A549 (cell line): ENCODE data around the gene SMG9. TPM values are rescaled to one million over a fixed set of nuclear protein-coding genes. Genes with fewer than 3 reads are reported as not detected.
A peak's percentile ranks its signal among the peaks of the same experiment; 100 is the strongest.

Experiments
- ATAC-seq, 2 experiments: fragments of 200-7000 bp in 1 of 2; fragments of >200 bp in 1 of 2; cut with Nextera tagmentation in 1 of 2; cut with Tn5 transposase in 1 of 2; 3 replicates each; pipeline versions ENCODE4 v1.8.0 to v1.9.1; 2018 to 2020; ENCODE audit warnings: mild to moderate bottlenecking in 1 of 2, moderate library complexity in 1 of 2
- CTCF ChIA-PET: fragments of 300-600 bp; sonication (Branson Sonifier 250); formaldehyde crosslinking; extraction: SDS; loops from one replicate; lab custom pipeline; 2021; ENCODE audit warnings: antibody characterized with exemption, inconsistent platforms; lab: Yijun Ruan, JAX
- POLR2A ChIA-PET: fragments of 350-600 bp; formaldehyde crosslinking; extraction: SDS; loops from one replicate; lab custom pipeline; 2021; ENCODE audit warnings: antibody characterized with exemption, inconsistent platforms; lab: Yijun Ruan, JAX
- DNase-seq, 2 experiments: peaks; one replicate each; pipeline versions ENCODE4 v3.0.0 to v3.0.0-alpha.2; 2011 to 2016; ENCODE audit warnings: low read depth in 1 of 2, low spot score in 1 of 2
- FAIRE-seq: peaks from 2 replicates; lab custom pipeline; 2011; peaks lifted over from hg19 to GRCh38; lab: Jason Lieb, UNC
- H3K27ac ChIP-seq, 2 experiments: fragments of >200 bp; sonication (Bioruptor Twin); formaldehyde crosslinking; 3 replicates each; pipeline ENCODE4 v1.5.1; 2016 to 2017
- H3K4me1 ChIP-seq: fragments of >200 bp; sonication (Bioruptor Twin); formaldehyde crosslinking; 3 replicates; pipeline ENCODE4 v1.6.1; 2016
- H3K4me2 ChIP-seq: fragments of >200 bp; sonication (Bioruptor Twin); formaldehyde crosslinking; 3 replicates; pipeline ENCODE4 v1.6.1; 2016
- H3K4me3 ChIP-seq: fragments of >200 bp; sonication (Bioruptor Twin); formaldehyde crosslinking; 3 replicates; pipeline ENCODE4 v1.5.1; 2016
- H3K9me3 ChIP-seq: fragments of >200 bp; sonication (Bioruptor Twin); formaldehyde crosslinking; 3 replicates; pipeline ENCODE4 v1.6.1; 2016
- CBX2 ChIP-seq: fragments of 200-600 bp; sonication (generic); IDR thresholded peaks from 2 replicates; pipeline ENCODE4 v1.6.1; 2016; ENCODE audit warnings: low read depth, mild to moderate bottlenecking, borderline replicate concordance
- CBX8 ChIP-seq: fragments of 200-600 bp; sonication (generic); IDR thresholded peaks from 2 replicates; pipeline ENCODE4 v1.6.1; 2016
- CHD2 ChIP-seq: fragments of 150-350 bp; IDR thresholded peaks from 2 replicates; pipeline ENCODE4 v1.6.1; 2014; ENCODE audit warnings: low read length; ENCODE audit not compliant: partially characterized antibody
- CHD4 ChIP-seq: fragments of 200-600 bp; sonication (generic); IDR thresholded peaks from 2 replicates; pipeline ENCODE4 v1.6.1; 2016; ENCODE audit warnings: antibody characterized with exemption, mild to moderate bottlenecking, borderline replicate concordance
- EP300 ChIP-seq, 2 experiments: fragments of >200 bp; sonication (Bioruptor Twin); formaldehyde crosslinking; IDR thresholded peaks; 2 replicates in 1 of 2; 3 replicates in 1 of 2; pipeline ENCODE4 v1.6.1; 2016 to 2017
- FOSL2 ChIP-seq, 2 experiments: fragments of 450-650 bp in 1 of 2; fragments of >200 bp in 1 of 2; sonication (Bioruptor Twin) in 1 of 2; formaldehyde crosslinking; IDR thresholded peaks; 2 replicates each; pipeline versions ENCODE4 v1.5.0 to v1.6.1; 2016 to 2020; ENCODE audit warnings: mild to moderate bottlenecking in 1 of 2, moderate library complexity in 1 of 2
- FOXS1 ChIP-seq: fragments of 250-450 bp; sonication (Bioruptor Pico); IDR thresholded peaks from 2 replicates; pipeline ENCODE4 v1.5.0; 2020; ENCODE audit warnings: mild to moderate bottlenecking, moderate library complexity
- HEYL ChIP-seq: fragments of 250-450 bp; sonication (Bioruptor Pico); IDR thresholded peaks from 2 replicates; pipeline ENCODE4 v1.8.0; 2021; ENCODE audit warnings: mild to moderate bottlenecking, moderate library complexity
- HOXA7 ChIP-seq: fragments of 250-450 bp; sonication (Bioruptor Pico); IDR thresholded peaks from 2 replicates; pipeline ENCODE4 v1.5.0; 2020; ENCODE audit warnings: mild to moderate bottlenecking, moderate library complexity
- NPAS2 ChIP-seq: fragments of 250-450 bp; sonication (Bioruptor Pico); IDR thresholded peaks from 2 replicates; pipeline ENCODE4 v1.8.0; 2022; ENCODE audit warnings: mild to moderate bottlenecking, moderate library complexity, borderline replicate concordance
- NR3C1 ChIP-seq: fragments of >200 bp; sonication (Bioruptor Twin); formaldehyde crosslinking; IDR thresholded peaks from 3 replicates; pipeline ENCODE4 v1.6.1; 2017
- PHF8 ChIP-seq: fragments of 200-600 bp; sonication (generic); IDR thresholded peaks from 2 replicates; pipeline ENCODE4 v1.6.1; 2016; ENCODE audit warnings: low read depth, mild to moderate bottlenecking, antibody characterized with exemption, moderate library complexity, borderline replicate concordance
- RCOR1 ChIP-seq: fragments of 150-350 bp; IDR thresholded peaks from 2 replicates; pipeline ENCODE4 v1.6.1; 2014; ENCODE audit warnings: antibody characterized with exemption, low read length, low read depth
- RNF2 ChIP-seq: fragments of 200-600 bp; sonication (generic); IDR thresholded peaks from 2 replicates; pipeline ENCODE4 v1.6.1; 2016; ENCODE audit warnings: low read depth, mild to moderate bottlenecking, antibody characterized with exemption, moderate library complexity, borderline replicate concordance
- TP53 ChIP-seq: fragments of 250-450 bp; sonication (Bioruptor Pico); IDR thresholded peaks from 2 replicates; pipeline ENCODE4 v1.5.0; 2021; ENCODE audit warnings: mild to moderate bottlenecking, moderate library complexity
- USF2 ChIP-seq: fragments of 450-650 bp; IDR thresholded peaks from 2 replicates; pipeline ENCODE4 v1.6.1; 2014; ENCODE audit warnings: antibody characterized with exemption
- ZC3H11A ChIP-seq: fragments of 450-650 bp; IDR thresholded peaks from 2 replicates; pipeline ENCODE4 v1.6.1; 2014; ENCODE audit warnings: antibody characterized with exemption, mild to moderate bottlenecking
- WGBS: methylation state at CpG from one replicate; pipeline ENCODE4 v1.1.6; 2017; ENCODE audit errors: missing lambda C conversion rate; 5-methylcytosine and 5-hydroxymethylcytosine counted together
- polyA plus RNA-seq, 4 experiments: library from polyadenylated mRNA; depleted of rRNA in 3 of 4; stranded (reverse); fragments of >200 nt; fragmentation: RNase III in 1 of 4; extraction: RNeasy Plus Mini Kit Qiagen cat#74134 plus additional on column Dnase treatment in 1 of 4; gene quantifications; 2 replicates in 3 of 4; 3 replicates in 1 of 4; pipeline ENCODE4 v1.2.3, GENCODE V29; 2011 to 2017
- TF ChIP-seq, protein P1 (sequence below): fragments of >200 bp; sonication (Bioruptor Twin); formaldehyde crosslinking; IDR thresholded peaks from 3 replicates; pipeline ENCODE4 v1.5.1; 2016
- TF ChIP-seq, protein P2 (sequence below): fragments of 200-600 bp; sonication (generic); IDR thresholded peaks from 2 replicates; pipeline ENCODE4 v1.6.1; 2016; ENCODE audit warnings: antibody characterized with exemption, mild to moderate bottlenecking, moderate library complexity

Gene SMG9
- polyA plus RNA-seq, 2 of the 4 experiments (the other 2 are of a cell fraction), result 14.2 to 44.2 TPM

- no peak for TF ChIP-seq FOSL2 (IDR thresholded peaks at IDR 0.05)
- peak; percentile 66 for TF ChIP-seq FOSL2 (CRISPR knock-in tag; IDR thresholded peaks at IDR 0.05)
- TF ChIP-seq FOXS1 (CRISPR knock-in tag), result 0 out of 2 replicates have a peak, but pooled peaks have one; percentile 45
- TF ChIP-seq USF2, result peak; percentile 36; the same call in 1 of the 2 replicates
Measured at GRCh38 chr19:43755256-43755801, 567 bp upstream of the SMG9 start (continued).

DNA sequence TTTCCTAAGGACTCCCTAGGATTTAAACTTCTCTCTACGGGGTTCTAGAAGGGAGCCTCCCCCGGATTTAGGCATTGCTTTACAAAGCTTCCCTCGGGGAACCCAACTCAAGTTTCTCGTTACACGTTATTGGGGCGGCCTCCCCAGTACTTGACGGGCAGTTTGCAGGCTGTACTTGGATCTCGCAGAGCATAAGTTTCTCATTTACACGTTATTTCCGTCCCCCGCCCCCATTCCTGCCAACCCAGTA is 584 bp downstream of the SMG9 start:
- FAIRE-seq (no peak), ATAC-seq (no peak; a peak in 2 of 6 replicates)
- TF ChIP-seq NPAS2 (CRISPR knock-in tag), result no peak
- TF ChIP-seq HOXA7 (CRISPR knock-in tag), result 0 out of 2 replicates have a peak, but pooled peaks have one; percentile 48
- no peak for TF ChIP-seq TP53 (CRISPR knock-in tag)
- no peak for TF ChIP-seq RNF2
- TF ChIP-seq EP300 (IDR thresholded peaks at IDR 0.05), result no peak

DNA sequence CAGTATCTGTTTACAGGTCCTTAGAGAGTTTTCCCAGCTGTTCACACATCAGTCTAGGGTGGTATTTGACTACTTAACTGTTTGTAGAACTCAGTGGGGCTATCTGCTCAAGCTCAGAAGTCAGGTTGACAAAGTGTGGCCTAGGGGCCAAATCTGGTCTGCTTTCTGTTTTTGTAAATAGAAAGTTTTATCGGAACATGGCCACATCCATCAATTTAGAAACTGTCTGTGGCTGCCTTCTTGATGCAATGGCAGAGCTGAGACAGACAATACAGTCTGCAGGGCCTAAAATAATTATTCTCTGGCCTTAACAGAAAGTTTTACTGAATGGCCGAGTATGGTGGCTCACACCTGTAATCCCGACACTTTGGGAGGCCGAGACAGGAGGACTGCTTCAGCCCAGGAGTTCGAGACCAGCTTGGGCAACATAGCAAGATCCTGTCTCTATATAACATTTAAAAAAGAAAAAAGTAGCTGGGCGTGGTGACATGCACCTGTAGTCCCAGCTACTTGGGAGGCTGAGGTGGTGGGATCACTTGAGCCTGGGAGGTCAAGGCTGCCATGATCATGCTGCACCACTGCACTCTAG is 2.4 kb downstream of the SMG9 start:
- no peak for FAIRE-seq
- WGBS, result 91% methylated on average over 6 of the region's 6 CpGs
- no peak for ATAC-seq
- H3K4me1 ChIP-seq, result peaks cover 40% of the 10 kb centered on the region
- H3K9me3 ChIP-seq, result no peaks in the 10 kb centered on the region
- DNase-seq, result no peak
- H3K27ac ChIP-seq, result peak overlapping the region; percentile 94 to 99; a peak in 5 of 6 replicates
- TF ChIP-seq CHD4 (no peak), CBX2 (no peak), HEYL (no peak), TP53 (CRISPR knock-in tag) (no peak), NR3C1 (no peak), PHF8 (no peak), CBX8 (no peak), HOXA7 (CRISPR knock-in tag) (no peak), ZC3H11A (no peak), RCOR1 (no peak), RNF2 (no peak), CHD2 (no peak)
- TF ChIP-seq, protein P1, sequence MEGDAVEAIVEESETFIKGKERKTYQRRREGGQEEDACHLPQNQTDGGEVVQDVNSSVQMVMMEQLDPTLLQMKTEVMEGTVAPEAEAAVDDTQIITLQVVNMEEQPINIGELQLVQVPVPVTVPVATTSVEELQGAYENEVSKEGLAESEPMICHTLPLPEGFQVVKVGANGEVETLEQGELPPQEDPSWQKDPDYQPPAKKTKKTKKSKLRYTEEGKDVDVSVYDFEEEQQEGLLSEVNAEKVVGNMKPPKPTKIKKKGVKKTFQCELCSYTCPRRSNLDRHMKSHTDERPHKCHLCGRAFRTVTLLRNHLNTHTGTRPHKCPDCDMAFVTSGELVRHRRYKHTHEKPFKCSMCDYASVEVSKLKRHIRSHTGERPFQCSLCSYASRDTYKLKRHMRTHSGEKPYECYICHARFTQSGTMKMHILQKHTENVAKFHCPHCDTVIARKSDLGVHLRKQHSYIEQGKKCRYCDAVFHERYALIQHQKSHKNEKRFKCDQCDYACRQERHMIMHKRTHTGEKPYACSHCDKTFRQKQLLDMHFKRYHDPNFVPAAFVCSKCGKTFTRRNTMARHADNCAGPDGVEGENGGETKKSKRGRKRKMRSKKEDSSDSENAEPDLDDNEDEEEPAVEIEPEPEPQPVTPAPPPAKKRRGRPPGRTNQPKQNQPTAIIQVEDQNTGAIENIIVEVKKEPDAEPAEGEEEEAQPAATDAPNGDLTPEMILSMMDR, result no peak
- TF ChIP-seq, protein P2, sequence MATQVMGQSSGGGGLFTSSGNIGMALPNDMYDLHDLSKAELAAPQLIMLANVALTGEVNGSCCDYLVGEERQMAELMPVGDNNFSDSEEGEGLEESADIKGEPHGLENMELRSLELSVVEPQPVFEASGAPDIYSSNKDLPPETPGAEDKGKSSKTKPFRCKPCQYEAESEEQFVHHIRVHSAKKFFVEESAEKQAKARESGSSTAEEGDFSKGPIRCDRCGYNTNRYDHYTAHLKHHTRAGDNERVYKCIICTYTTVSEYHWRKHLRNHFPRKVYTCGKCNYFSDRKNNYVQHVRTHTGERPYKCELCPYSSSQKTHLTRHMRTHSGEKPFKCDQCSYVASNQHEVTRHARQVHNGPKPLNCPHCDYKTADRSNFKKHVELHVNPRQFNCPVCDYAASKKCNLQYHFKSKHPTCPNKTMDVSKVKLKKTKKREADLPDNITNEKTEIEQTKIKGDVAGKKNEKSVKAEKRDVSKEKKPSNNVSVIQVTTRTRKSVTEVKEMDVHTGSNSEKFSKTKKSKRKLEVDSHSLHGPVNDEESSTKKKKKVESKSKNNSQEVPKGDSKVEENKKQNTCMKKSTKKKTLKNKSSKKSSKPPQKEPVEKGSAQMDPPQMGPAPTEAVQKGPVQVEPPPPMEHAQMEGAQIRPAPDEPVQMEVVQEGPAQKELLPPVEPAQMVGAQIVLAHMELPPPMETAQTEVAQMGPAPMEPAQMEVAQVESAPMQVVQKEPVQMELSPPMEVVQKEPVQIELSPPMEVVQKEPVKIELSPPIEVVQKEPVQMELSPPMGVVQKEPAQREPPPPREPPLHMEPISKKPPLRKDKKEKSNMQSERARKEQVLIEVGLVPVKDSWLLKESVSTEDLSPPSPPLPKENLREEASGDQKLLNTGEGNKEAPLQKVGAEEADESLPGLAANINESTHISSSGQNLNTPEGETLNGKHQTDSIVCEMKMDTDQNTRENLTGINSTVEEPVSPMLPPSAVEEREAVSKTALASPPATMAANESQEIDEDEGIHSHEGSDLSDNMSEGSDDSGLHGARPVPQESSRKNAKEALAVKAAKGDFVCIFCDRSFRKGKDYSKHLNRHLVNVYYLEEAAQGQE, result no peak
- CTCF ChIA-PET, result interaction anchor here (0.6 to 22.3 kb wide), 9 partner anchors 10 to 608 kb away, joined by 3 to 565 read pairs (median 4); partner anchors contain the start of genes IRGQ, KCNN4 and ZNF576
- POLR2A ChIA-PET, result interaction anchor here (0.6 to 5.8 kb wide), 6 partner anchors 11 to 84 kb away, joined by 3 to 75 read pairs (median 4); partner anchors contain the start of genes KCNN4 and PLAUR
- H3K4me3 ChIP-seq, result no peak overlapping the region
- peak overlapping the region; percentile 93 for H3K4me2 ChIP-seq

More for the DNA sequence above, 584 bp downstream of the SMG9 start:
- ChIA-PET CTCF (interaction anchor here (0.6 to 22.3 kb wide), 5 partner anchors 14 to 109 kb away, joined by 3 to 565 read pairs (median 96); partner anchors contain the start of genes KCNN4 and PLAUR), POLR2A (interaction anchor here (1.0 to 5.8 kb wide), 10 partner anchors 9 to 181 kb away, joined by 3 to 75 read pairs (median 10); partner anchors contain the start of genes KCNN4, PLAUR and ZNF45)
- WGBS, result 0% methylated on average over 10 of the region's 11 CpGs
- no peak for DNase-seq
- Histone ChIP-seq H3K4me1 (peaks cover 56% of the 10 kb centered on the region), H3K4me2 (peak overlapping the region; percentile 93), H3K27ac (peak overlapping the region; percentile 94 to 99), H3K4me3 (peak overlapping the region; percentile 75), H3K9me3 (no peaks in the 10 kb centered on the region)
